CD14-positive monocyte (primary cell): Measurements from ENCODE around the gene KDR. TPM values are rescaled to one million over a fixed set of nuclear protein-coding genes. Genes with fewer than 3 reads are reported as not detected.

Source experiments
- DNase-seq, 3 donors: peaks; one replicate each; pipeline ENCODE4 v3.0.0-alpha.2; 2011 to 2022
- H2AFZ ChIP-seq: 2 replicates; pipeline ENCODE4 v1.6.0; 2012; ENCODE audit warnings: mild to moderate bottlenecking, low read depth, low read length, inconsistent platforms; ENCODE audit not compliant: insufficient read depth, poor library complexity, severe bottlenecking
- H3K27ac ChIP-seq, 2 donors: 1 replicate in 1 of 2; 2 replicates in 1 of 2; pipeline ENCODE4 v1.5.1; 2012 to 2013; ENCODE audit warnings: low read length in 2 of 2, control low read depth in 1 of 2, inconsistent platforms in 1 of 2, low read depth in 1 of 2, mild to moderate bottlenecking in 1 of 2
- H3K27me3 ChIP-seq, 2 donors: one replicate each; pipeline versions ENCODE4 v1.6.0 to v1.6.1; 2011 to 2013; ENCODE audit warnings: low read length in 2 of 2; ENCODE audit not compliant: control insufficient read depth in 2 of 2, insufficient read depth in 2 of 2
- H3K36me3 ChIP-seq, 2 donors: replicated peaks in 1 of 2; 1 replicate in 1 of 2; 2 replicates in 1 of 2; pipeline versions ENCODE4 v1.5.1 to v1.6.1; 2012 to 2013; ENCODE audit warnings: low read length in 2 of 2, control low read depth in 1 of 2, inconsistent platforms in 1 of 2, mild to moderate bottlenecking in 1 of 2; ENCODE audit not compliant: insufficient read depth in 2 of 2, control insufficient read depth in 1 of 2
- H3K4me1 ChIP-seq, 2 donors: 1 replicate in 1 of 2; 2 replicates in 1 of 2; pipeline versions ENCODE4 v1.5.1 to v1.6.1; 2012 to 2013; ENCODE audit warnings: low read length in 2 of 2, control low read depth in 1 of 2, inconsistent platforms in 1 of 2, mild to moderate bottlenecking in 1 of 2, moderate library complexity in 1 of 2; ENCODE audit not compliant: insufficient read depth in 2 of 2, control insufficient read depth in 1 of 2
- H3K4me2 ChIP-seq: replicated peaks from 2 replicates; pipeline ENCODE3; 2012; ENCODE audit warnings: low read length, moderate library complexity, mild to moderate bottlenecking; ENCODE audit not compliant: poor library complexity, severe bottlenecking; ENCODE audit errors: extremely low read depth
- H3K4me3 ChIP-seq, 3 experiments: fragments of 200-600 bp in 1 of 3; sonication (generic) in 1 of 3; replicated peaks in 1 of 3; 1 replicate in 2 of 3; 2 replicates in 1 of 3; pipeline ENCODE4 v1.5.1; 2011 to 2013; ENCODE audit warnings: low read length in 3 of 3, mild to moderate bottlenecking in 3 of 3, control low read depth in 2 of 3, low read depth in 2 of 3, inconsistent platforms in 1 of 3, moderate library complexity in 1 of 3
- H3K79me2 ChIP-seq: 2 replicates; pipeline ENCODE4 v1.6.0; 2012; ENCODE audit warnings: mild to moderate bottlenecking, control low read depth, inconsistent platforms, low read length, moderate library complexity; ENCODE audit not compliant: insufficient read depth
- H3K9ac ChIP-seq: 2 replicates; pipeline ENCODE4 v1.6.0; 2017; ENCODE audit warnings: low read length, mild to moderate bottlenecking; ENCODE audit not compliant: insufficient read depth, poor library complexity, severe bottlenecking
- H3K9me3 ChIP-seq, 2 donors: replicated peaks in 1 of 2; 1 replicate in 1 of 2; 2 replicates in 1 of 2; pipeline versions ENCODE4 v1.5.1 to v1.6.1; 2012 to 2013; ENCODE audit warnings: low read length in 2 of 2, control low read depth in 1 of 2; ENCODE audit not compliant: control insufficient read depth in 1 of 2, insufficient read depth in 1 of 2
- H4K20me1 ChIP-seq: 2 replicates; pipeline ENCODE4 v1.6.0; 2012; ENCODE audit warnings: mild to moderate bottlenecking, low read length, control low read depth, moderate library complexity; ENCODE audit not compliant: insufficient read depth
- H3K27ac Mint-ChIP-seq, 7 donors: one replicate each; pipeline ENCODE4 v1.8.0; 2020; ENCODE audit warnings: mild to moderate bottlenecking in 7 of 7, mixed read lengths in 7 of 7, moderate library complexity in 6 of 7, inconsistent platforms in 2 of 7
- H3K27me3 Mint-ChIP-seq, 3 donors: one replicate each; pipeline ENCODE4 v1.8.0; 2021 to 2022; ENCODE audit warnings: low read depth in 3 of 3, mild to moderate bottlenecking in 3 of 3, mixed read lengths in 3 of 3, moderate library complexity in 3 of 3, inconsistent platforms in 1 of 3
- H3K36me3 Mint-ChIP-seq, 2 donors: one replicate each; pipeline ENCODE4 v1.8.0; 2020; ENCODE audit warnings: mixed read lengths in 2 of 2, inconsistent platforms in 1 of 2, mild to moderate bottlenecking in 1 of 2
- H3K4me1 Mint-ChIP-seq: one replicate; pipeline ENCODE4 v1.8.0; 2020; ENCODE audit warnings: mild to moderate bottlenecking, mixed read lengths
- H3K4me3 Mint-ChIP-seq, 2 donors: one replicate each; pipeline ENCODE4 v1.8.0; 2020; ENCODE audit warnings: mild to moderate bottlenecking in 2 of 2, mixed read lengths in 2 of 2, moderate library complexity in 1 of 2
- H3K9me3 Mint-ChIP-seq, 7 donors: one replicate each; pipeline ENCODE4 v1.8.0; 2020 to 2022; ENCODE audit warnings: mixed read lengths in 7 of 7, mild to moderate bottlenecking in 6 of 7, moderate library complexity in 6 of 7, inconsistent platforms in 2 of 7
- WGBS: methylation state at CpG from one replicate; pipeline ENCODE4 v1.1.5; 2013; ENCODE audit warnings: missing lambda C conversion rate; ENCODE audit not compliant: insufficient coverage; 5-methylcytosine and 5-hydroxymethylcytosine counted together
- intact Hi-C, 2 donors: fragments of 100-400 bp; cut with micrococcal nuclease; formaldehyde crosslinking; loops; one replicate each; pipeline versions ENCODE4 v1.15.0 to v1.15.1; 2023
- polyA plus RNA-seq, 3 donors: library from polyadenylated mRNA; depleted of rRNA in 1 of 3; unstranded in 2 of 3; stranded (reverse) in 1 of 3; fragments of 300-500 nt in 2 of 3; fragments of >200 nt in 1 of 3; fragmentation: Illumina TruSeq in 2 of 3; gene quantifications; 1 replicate in 2 of 3; 2 replicates in 1 of 3; pipeline ENCODE4 v1.2.3, GENCODE V29; 2012 to 2021
- TF ChIP-seq, protein P1 (sequence below): fragments of 200-600 bp; IDR thresholded peaks from one replicate; pipeline ENCODE4 v1.8.0; 2022; ENCODE audit warnings: antibody characterized with exemption, mild to moderate bottlenecking

Gene KDR
- polyA plus RNA-seq, 3 donors: not detected

DNA sequence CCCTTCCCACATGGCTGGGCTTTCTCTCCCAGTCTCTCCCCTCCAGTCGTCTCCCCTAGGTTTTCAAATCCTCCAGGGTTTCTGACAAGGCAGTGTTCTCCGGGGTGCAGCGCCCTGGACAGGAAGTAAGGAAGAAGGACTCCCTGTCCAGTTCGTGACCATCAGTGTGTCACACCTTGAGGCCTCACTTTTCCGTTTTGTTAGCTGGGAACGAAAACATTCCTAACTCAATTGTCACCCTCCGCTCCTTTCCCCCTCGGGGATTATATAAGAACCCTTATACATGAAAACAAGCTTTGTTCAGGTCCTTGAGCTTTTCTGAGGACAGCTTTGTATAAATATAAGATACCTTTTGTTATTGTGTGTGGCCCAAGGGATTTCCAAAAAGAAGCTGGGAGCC is 92.1 kb downstream of the KDR start:
- peaks cover 0 to 3% (median 3%) of the 10 kb centered on the region in 3 donors for H3K27me3 Mint-ChIP-seq
- no peaks in the 10 kb centered on the region for H3K4me1 ChIP-seq
- H3K36me3 ChIP-seq: no peaks in the 10 kb centered on the region
- 91% methylated on average over 4 of the region's 8 CpGs for WGBS
- H3K27ac ChIP-seq: no peak overlapping the region
- H3K27ac Mint-ChIP-seq: no peak overlapping the region
- H3K9me3 ChIP-seq: no peaks in the 10 kb centered on the region
- H2AFZ ChIP-seq: no peak overlapping the region
- DNase-seq: no peak
- no peak overlapping the region for H3K4me2 ChIP-seq
- no peak overlapping the region for H3K9ac ChIP-seq
- H4K20me1 ChIP-seq: no peaks in the 10 kb centered on the region
- intact Hi-C loops: no loop called here
- no peaks in the 10 kb centered on the region for H3K27me3 ChIP-seq
- no peaks in the 10 kb centered on the region for H3K79me2 ChIP-seq
- no peaks in the 10 kb centered on the region for H3K36me3 Mint-ChIP-seq
- H3K9me3 Mint-ChIP-seq: peaks cover 0 to 2% (median 0%) of the 10 kb centered on the region in 7 donors
- no peak overlapping the region for H3K4me3 Mint-ChIP-seq
- no peaks in the 10 kb centered on the region for H3K4me1 Mint-ChIP-seq
- TF ChIP-seq, protein P1, sequence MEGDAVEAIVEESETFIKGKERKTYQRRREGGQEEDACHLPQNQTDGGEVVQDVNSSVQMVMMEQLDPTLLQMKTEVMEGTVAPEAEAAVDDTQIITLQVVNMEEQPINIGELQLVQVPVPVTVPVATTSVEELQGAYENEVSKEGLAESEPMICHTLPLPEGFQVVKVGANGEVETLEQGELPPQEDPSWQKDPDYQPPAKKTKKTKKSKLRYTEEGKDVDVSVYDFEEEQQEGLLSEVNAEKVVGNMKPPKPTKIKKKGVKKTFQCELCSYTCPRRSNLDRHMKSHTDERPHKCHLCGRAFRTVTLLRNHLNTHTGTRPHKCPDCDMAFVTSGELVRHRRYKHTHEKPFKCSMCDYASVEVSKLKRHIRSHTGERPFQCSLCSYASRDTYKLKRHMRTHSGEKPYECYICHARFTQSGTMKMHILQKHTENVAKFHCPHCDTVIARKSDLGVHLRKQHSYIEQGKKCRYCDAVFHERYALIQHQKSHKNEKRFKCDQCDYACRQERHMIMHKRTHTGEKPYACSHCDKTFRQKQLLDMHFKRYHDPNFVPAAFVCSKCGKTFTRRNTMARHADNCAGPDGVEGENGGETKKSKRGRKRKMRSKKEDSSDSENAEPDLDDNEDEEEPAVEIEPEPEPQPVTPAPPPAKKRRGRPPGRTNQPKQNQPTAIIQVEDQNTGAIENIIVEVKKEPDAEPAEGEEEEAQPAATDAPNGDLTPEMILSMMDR: no peak
- H3K4me3 ChIP-seq: no peak overlapping the region

DNA sequence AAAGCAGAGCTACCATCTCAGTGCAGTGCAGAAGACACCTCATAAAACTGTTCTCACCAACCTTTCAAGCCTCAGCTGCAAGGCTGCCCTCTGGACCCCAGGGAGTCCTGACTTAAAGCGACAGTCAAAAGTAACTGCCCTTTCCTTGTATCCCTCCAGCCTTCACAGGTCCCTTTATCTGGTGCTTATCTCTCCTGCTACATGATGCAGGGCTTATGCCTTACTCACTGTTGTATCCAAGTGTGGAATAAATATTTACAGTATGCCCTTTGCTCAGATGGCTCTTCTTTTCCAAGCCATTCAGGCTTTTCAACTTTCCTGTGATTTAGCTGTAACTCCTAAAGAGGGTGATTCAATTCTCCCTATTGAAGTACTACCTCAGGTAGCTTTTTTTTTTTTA is 92.6 kb downstream of the KDR start:
- Mint-ChIP-seq H3K36me3 (no peaks in the 10 kb centered on the region), H3K4me3 (no peak overlapping the region), H3K27me3 (peaks cover 0 to 3% (median 3%) of the 10 kb centered on the region in 3 donors), H3K27ac (no peak overlapping the region), H3K9me3 (peaks cover 0 to 2% (median 0%) of the 10 kb centered on the region in 7 donors), H3K4me1 (no peaks in the 10 kb centered on the region)
- no peaks in the 10 kb centered on the region for H3K9me3 ChIP-seq
- no peaks in the 10 kb centered on the region for H3K36me3 ChIP-seq
- H3K4me3 ChIP-seq: no peak overlapping the region
- WGBS: no CpG with 5 or more reads among the region's 1 CpG
- no peak overlapping the region for H2AFZ ChIP-seq
- intact Hi-C loops: no loop called here
- no peak for DNase-seq
- H3K9ac ChIP-seq: no peak overlapping the region
- TF ChIP-seq, protein P1: no peak
- H3K79me2 ChIP-seq: no peaks in the 10 kb centered on the region
- H4K20me1 ChIP-seq: no peaks in the 10 kb centered on the region
- H3K4me2 ChIP-seq: no peak overlapping the region
- H3K27ac ChIP-seq: no peak overlapping the region
- H3K4me1 ChIP-seq: no peaks in the 10 kb centered on the region
- no peaks in the 10 kb centered on the region for H3K27me3 ChIP-seq
